Ishikawa (cell line): Measurements from ENCODE around the gene SLC9A9.

ENCODE experiments used
- CEBPB ChIP-seq: IDR thresholded peaks from 2 replicates; pipeline ENCODE4 v1.6.1; 2012
- CREB1 ChIP-seq: IDR thresholded peaks from 2 replicates; pipeline ENCODE4 v1.6.1; 2012; ENCODE audit warnings: low read depth
- EGR1 ChIP-seq: IDR thresholded peaks from 2 replicates; pipeline ENCODE4 v1.6.1; 2012
- EP300 ChIP-seq: IDR thresholded peaks from 2 replicates; pipeline ENCODE4 v1.6.1; 2012; ENCODE audit warnings: borderline replicate concordance
- FOXM1 ChIP-seq: IDR thresholded peaks from 2 replicates; pipeline ENCODE4 v1.6.1; 2012; ENCODE audit warnings: low read depth, borderline replicate concordance
- NFIC ChIP-seq: IDR thresholded peaks from 2 replicates; pipeline ENCODE4 v1.6.1; 2012
- RAD21 ChIP-seq: IDR thresholded peaks from 2 replicates; pipeline ENCODE4 v1.6.1; 2012; ENCODE audit warnings: low read depth
- TAF1 ChIP-seq: IDR thresholded peaks from 2 replicates; pipeline ENCODE4 v1.6.1; 2012; ENCODE audit warnings: low read depth, mild to moderate bottlenecking
- TCF12 ChIP-seq: IDR thresholded peaks from 2 replicates; pipeline ENCODE4 v1.6.1; 2012; ENCODE audit warnings: low read depth
- TEAD4 ChIP-seq: IDR thresholded peaks from 2 replicates; pipeline ENCODE4 v1.6.1; 2012
- YY1 ChIP-seq: IDR thresholded peaks from 2 replicates; pipeline ENCODE4 v1.6.1; 2012; ENCODE audit warnings: low read depth
- ZBTB7A ChIP-seq: IDR thresholded peaks from 2 replicates; pipeline ENCODE4 v1.6.1; 2012; ENCODE audit warnings: low read depth
- TF ChIP-seq, protein P1 (sequence below): IDR thresholded peaks from 2 replicates; pipeline ENCODE4 v1.6.1; 2012
- TF ChIP-seq, protein P2 (sequence below): IDR thresholded peaks from 2 replicates; pipeline ENCODE4 v1.6.1; 2012; ENCODE audit warnings: low read depth, mild to moderate bottlenecking
- TF ChIP-seq, protein P3 (sequence below): IDR thresholded peaks from 2 replicates; pipeline ENCODE4 v1.6.1; 2012

Gene SLC9A9

DNA sequence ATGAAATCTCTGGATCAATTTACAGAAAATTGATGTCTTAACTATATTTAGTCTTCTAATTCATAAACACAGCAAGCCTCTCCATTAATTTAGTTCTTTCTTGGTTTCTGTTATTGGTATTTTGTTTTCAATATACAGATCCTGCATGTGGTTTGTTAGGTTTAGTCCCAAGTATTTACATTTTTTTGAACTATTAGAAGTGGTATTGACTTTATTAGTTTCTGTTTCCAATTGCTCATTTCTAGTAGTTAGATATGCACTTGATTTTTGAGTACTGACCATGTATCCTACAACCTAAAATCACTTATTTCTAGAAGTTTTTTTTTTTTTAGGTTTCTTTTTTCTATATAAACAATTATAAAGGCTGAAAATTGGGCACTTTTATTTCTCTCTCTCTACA, 392.8 kb downstream of the SLC9A9 start:
- TF ChIP-seq TEAD4 (no peak), TAF1 (no peak), RAD21 (no peak), EGR1 (no peak), ZBTB7A (no peak), CREB1 (no peak), EP300 (no peak), CEBPB (no peak), NFIC (no peak), YY1 (no peak)
- TF ChIP-seq, protein P1, sequence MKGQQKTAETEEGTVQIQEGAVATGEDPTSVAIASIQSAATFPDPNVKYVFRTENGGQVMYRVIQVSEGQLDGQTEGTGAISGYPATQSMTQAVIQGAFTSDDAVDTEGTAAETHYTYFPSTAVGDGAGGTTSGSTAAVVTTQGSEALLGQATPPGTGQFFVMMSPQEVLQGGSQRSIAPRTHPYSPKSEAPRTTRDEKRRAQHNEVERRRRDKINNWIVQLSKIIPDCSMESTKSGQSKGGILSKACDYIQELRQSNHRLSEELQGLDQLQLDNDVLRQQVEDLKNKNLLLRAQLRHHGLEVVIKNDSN, result no peak
- TF ChIP-seq, protein P2, sequence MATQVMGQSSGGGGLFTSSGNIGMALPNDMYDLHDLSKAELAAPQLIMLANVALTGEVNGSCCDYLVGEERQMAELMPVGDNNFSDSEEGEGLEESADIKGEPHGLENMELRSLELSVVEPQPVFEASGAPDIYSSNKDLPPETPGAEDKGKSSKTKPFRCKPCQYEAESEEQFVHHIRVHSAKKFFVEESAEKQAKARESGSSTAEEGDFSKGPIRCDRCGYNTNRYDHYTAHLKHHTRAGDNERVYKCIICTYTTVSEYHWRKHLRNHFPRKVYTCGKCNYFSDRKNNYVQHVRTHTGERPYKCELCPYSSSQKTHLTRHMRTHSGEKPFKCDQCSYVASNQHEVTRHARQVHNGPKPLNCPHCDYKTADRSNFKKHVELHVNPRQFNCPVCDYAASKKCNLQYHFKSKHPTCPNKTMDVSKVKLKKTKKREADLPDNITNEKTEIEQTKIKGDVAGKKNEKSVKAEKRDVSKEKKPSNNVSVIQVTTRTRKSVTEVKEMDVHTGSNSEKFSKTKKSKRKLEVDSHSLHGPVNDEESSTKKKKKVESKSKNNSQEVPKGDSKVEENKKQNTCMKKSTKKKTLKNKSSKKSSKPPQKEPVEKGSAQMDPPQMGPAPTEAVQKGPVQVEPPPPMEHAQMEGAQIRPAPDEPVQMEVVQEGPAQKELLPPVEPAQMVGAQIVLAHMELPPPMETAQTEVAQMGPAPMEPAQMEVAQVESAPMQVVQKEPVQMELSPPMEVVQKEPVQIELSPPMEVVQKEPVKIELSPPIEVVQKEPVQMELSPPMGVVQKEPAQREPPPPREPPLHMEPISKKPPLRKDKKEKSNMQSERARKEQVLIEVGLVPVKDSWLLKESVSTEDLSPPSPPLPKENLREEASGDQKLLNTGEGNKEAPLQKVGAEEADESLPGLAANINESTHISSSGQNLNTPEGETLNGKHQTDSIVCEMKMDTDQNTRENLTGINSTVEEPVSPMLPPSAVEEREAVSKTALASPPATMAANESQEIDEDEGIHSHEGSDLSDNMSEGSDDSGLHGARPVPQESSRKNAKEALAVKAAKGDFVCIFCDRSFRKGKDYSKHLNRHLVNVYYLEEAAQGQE, result no peak

DNA sequence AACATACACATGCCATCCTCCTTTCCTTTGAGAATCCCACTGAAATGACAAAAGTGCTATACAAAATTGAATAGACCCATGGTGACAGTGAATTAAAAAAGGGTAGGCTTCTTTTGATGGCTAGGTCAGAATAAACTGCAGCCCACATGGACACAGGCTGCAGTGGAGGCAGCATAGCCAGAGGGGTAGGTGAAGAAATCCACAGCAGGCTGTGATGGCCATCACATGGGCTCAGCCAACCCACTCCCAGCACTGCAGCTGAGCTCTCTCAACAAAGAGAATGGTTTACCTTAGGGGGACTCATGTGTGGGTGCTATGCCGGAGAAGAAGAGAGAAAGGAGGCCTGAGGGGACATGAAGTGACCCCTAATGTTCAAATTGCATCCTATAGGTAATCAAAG, 397.6 kb downstream of the SLC9A9 start:
- TF ChIP-seq TCF12 (no peak), EP300 (no peak), NFIC (no peak), FOXM1 (no peak), TEAD4 (no peak)
- TF ChIP-seq, protein P2, result no peak

DNA sequence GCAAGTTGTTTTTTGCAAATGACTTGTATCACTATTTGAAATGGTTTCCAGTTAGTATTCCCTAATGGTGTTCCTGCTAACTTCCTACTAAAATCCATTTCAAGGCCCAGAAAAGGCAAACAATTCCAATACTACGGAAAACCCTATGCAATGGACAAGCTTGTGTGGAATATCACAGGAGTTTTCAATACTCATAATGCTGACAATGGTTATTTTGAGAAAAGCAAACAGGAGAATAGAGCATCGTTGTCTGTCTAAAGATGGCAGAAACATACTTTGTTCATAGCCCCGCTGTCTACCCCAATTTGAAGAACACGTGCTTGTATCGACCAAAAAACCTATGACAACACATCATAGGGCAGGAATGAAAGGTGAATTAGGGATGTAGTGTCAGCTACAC, 400.8 kb downstream of the SLC9A9 start:
- TF ChIP-seq NFIC (no peak), TEAD4 (no peak), ZBTB7A (no peak), YY1 (no peak), RAD21 (no peak), FOXM1 (no peak), CEBPB (no peak), TCF12 (no peak), TAF1 (no peak)
- TF ChIP-seq, protein P1, result no peak

DNA sequence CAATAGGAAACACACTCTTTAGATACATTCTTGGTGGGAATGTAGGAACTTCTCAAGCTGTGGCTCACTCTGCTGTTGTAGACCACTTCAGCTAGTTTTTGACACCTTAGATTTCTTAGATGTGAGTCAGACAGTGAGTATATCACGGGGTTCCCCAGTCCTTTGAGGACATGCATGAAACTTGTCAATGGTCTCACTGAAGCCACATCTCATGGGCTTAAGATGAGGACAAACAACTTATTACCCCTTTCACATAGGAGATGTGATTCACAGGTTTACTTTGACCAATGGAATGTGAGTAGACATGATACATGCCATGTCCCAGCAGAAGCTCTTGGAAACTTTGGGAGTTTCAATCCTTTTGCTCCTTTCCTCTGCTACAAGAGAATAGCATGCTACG, 403.1 kb downstream of the SLC9A9 start:
- TF ChIP-seq, protein P1, result no peak
- TF ChIP-seq RAD21, result no peak

DNA sequence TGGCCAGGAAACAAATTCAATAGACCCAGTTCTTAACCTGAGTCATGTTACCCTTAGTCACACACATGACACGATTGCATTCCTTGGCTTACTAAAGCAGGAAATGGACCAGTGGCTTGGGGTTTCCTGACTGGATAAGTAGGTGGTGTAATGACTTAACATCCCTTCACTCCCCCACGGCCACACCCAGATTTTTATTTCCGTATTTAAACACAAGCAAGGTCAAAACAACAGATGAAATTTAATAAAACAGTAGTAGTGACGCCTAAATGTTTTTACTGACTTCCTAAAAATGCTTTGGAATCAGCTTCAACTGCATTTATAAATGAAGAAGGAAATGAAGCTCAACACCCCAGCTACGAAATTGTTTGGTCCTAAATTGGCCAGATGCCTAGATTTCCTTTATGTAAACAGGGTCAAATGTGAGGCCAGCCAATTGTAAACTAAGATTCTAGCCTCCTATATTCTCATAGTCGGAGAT, 404.4 kb downstream of the SLC9A9 start:
- TF ChIP-seq YY1 (no peak), FOXM1 (no peak), NFIC (peak; percentile 60), EP300 (peak; percentile 71; the same call in 1 of the 2 replicates), TCF12 (no peak), CREB1 (no peak), TEAD4 (peak; percentile 75), ZBTB7A (no peak)
- TF ChIP-seq, protein P2, result no peak
- TF ChIP-seq, protein P1, result peak; percentile 66
- TF ChIP-seq, protein P3, sequence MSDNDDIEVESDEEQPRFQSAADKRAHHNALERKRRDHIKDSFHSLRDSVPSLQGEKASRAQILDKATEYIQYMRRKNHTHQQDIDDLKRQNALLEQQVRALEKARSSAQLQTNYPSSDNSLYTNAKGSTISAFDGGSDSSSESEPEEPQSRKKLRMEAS, result no peak
